Suprapubic skin (tissue), 3 donors: ENCODE results near the gene CUL1.

Experiments used
- POLR2A ChIP-seq, 2 donors: fragments of 450-650 bp; IDR thresholded peaks; one replicate each; pipeline ENCODE4 v1.6.1; 2017; ENCODE audit warnings: antibody characterized with exemption in 2 of 2, mild to moderate bottlenecking in 2 of 2, moderate library complexity in 2 of 2
- TF ChIP-seq, protein P1 (sequence below), 2 donors: fragments of 200-600 bp in 1 of 2; fragments of 450-650 bp in 1 of 2; sonication (generic) in 1 of 2; IDR thresholded peaks; one replicate each; pipeline ENCODE4 v1.5.1; 2016 to 2019; ENCODE audit warnings: antibody characterized with exemption in 2 of 2, mild to moderate bottlenecking in 1 of 2, moderate library complexity in 1 of 2

DNA sequence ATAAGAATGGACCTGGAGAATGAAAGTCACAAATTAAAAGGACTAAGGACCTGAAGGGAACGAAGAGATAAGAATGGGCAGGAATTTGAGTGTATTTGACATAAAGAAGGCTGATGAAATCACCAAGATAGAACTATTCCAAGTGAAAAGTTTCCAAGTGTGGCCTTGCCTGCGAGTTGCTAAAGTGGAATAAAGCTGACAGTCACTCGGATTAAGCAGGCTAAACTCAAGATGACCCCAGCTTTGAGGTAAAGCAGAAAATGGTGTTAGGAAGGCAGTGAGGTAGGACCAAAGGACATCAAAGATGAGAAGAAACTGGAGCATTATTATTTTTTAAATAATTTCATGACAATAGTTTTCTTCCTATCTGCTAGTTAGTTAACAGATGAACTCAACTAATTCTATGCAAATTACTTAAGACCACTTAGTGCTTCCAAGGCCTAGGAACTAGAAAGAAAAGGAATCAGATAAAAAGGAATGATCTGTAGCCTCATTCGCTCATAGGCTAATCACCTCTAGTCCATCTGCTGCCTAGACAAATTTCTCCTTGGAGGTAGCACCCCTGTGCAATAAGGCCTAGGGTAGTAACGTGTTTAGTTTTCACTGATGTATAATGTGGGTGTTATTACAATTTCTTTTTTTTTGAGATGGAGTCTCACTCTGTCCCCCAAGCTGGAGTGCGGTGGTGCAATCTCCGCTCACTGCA, 150.8 kb downstream of the CUL1 start:
- TF ChIP-seq, protein P1, sequence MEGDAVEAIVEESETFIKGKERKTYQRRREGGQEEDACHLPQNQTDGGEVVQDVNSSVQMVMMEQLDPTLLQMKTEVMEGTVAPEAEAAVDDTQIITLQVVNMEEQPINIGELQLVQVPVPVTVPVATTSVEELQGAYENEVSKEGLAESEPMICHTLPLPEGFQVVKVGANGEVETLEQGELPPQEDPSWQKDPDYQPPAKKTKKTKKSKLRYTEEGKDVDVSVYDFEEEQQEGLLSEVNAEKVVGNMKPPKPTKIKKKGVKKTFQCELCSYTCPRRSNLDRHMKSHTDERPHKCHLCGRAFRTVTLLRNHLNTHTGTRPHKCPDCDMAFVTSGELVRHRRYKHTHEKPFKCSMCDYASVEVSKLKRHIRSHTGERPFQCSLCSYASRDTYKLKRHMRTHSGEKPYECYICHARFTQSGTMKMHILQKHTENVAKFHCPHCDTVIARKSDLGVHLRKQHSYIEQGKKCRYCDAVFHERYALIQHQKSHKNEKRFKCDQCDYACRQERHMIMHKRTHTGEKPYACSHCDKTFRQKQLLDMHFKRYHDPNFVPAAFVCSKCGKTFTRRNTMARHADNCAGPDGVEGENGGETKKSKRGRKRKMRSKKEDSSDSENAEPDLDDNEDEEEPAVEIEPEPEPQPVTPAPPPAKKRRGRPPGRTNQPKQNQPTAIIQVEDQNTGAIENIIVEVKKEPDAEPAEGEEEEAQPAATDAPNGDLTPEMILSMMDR (IDR thresholded peaks at IDR 0.05), result no peak
- no peak for TF ChIP-seq POLR2A (IDR thresholded peaks at IDR 0.05)
